ENCODE measurements around the gene HHATL.

HHATL gene

DNA sequence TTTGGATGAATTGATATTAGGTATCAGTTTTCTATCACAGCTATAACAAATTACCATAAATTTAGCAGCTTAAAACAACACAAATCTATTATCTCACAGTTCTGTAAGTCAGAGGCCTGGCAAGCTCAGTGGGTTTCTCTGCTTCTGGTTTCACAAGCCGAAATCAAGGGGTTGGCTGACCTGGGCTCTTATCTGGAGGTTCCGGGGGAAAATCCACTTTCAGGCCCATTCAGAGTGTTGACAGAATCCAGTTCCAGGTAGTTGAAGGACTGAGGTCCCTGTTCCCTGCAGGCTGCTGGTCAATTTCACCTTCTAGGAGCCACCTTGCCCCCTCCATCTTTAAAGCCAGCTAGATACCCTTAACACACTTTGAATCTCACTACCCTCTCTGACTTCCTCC lies 11.1 kb upstream of the HHATL start:
- in situ Hi-C loops (cut with MboI; ENCODE audit: low sequenced_read_pairs) = no loop called here

DNA sequence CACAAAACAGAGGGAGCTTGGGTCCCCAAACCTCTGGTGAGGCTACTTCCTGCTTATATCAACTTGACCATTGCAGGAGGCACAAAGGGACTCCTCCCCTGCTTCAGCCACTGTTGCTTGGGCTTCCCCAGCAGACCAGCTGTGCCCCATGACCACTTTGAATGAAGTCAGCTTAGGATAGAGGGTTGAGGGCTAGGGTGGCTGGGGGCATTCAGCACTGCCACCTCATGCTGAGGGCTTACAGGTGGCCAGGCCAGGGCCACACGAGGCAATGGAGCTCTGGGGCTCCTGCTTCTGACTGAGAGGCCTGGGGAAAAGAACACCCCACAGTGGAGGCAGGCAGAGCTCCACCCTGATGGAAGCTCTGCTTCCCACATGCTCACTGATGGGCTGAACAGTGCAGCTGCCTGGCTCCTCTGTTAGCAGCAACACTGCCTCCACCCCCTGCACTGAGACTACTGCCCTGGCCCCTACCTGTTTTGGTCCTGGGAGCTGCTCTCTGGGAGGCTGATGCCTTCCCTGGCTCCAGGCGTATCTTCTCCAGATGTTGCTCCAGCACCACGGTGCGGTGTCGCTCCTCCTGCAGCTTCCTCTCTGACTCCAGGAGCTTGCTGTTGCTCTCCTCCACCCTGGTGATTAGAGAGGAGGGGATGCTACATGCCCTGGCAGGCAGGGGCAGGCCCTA lies 10.2 kb upstream of the HHATL start:
- in situ Hi-C loops (cut with MboI; ENCODE audit: low sequenced_read_pairs) = no loop called here

DNA sequence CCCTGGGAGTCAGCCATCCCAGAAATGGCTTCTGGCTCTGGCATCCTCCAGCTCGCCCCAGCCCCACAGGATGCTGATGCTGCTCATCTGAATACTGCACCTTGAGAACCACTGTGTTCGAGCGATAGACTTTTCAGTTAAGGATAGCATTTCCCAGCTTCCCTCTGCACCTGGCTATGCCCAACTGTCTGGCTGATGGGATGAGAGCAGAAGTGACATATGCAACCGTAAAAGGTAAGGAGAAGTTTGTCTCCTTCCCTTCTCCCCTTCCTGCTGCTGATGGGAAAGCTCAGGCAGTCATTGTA lies 9.7 kb upstream of the HHATL start:
- in situ Hi-C loops (cut with MboI; ENCODE audit: low sequenced_read_pairs) = no loop called here

DNA sequence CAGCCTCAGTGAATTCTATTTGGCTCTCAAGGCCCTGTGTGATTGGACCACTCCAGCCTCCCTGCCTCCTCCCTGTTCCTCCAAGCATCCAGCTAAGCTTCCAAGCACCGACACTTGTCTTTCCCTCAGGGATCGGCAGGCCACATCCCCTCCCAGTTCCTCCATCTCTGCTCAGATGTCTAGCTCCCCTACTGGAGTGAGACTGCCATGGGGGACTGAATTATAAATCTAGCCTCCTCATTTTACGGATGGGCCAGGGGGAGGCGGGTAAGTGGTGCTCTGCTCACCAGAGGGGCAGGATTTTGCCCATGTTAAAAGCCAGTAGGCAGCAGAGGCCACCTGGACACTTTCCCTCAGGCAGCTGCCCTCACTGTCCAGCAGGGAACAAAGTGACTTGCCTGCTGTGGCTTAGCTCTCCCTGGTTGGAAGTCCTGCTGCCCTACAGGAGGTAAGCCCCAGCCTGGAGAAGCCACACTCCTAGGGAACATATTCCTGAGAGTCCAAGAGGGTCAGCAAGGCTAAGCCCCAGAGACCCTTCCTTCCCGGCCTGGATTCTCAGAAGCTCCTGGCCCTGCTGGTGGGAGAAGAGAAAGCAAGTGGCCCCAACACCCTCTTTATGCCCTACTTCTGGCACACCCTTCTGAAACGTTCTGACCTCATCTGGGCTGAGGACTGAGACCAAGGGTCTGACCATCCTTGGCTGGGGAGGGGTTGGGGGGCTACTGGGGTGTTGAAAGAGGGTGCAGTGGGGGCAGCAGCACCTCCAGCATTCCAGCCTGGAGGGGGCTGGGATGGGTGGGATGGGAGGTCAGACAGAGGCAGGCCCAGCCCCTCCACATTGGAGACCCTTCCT lies 9.1 kb upstream of the HHATL start:
- in situ Hi-C loops (cut with MboI; ENCODE audit: low sequenced_read_pairs) = no loop called here

DNA sequence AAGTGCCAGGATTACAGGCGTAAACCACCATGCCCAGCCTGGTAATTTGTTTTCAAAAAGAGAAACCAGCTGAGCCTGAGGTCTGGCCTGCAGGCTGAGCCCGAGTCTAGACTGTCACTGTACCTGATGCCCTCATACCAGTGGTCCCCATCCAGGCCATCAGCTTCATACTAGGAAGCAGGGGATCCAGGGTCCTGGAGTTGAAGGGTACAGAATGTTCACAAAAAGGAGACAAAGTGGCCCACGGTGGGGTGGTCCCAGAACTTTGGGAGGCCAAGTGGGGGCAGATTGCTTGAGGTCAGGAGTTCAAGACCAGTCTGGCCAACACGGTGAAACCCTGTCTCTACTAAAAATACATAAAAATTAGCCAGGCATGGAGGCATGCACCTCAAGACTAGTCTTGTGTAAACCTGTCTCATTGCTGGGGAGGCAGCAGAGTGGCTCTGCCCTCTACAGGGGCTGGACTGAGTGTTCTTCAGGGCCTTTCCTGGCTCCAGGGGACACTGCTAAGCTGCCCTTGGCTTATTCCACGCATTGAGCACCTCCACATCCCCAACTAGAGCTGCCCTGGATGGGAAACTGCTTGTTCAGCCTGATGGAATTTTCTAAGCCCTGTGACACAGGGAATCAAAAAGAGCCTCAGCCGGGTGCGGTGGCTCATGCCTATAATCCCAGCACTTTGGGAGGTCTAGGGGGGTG lies 7.9 kb upstream of the HHATL start:
- in situ Hi-C loops (cut with MboI; ENCODE audit: low sequenced_read_pairs) = no loop called here

DNA sequence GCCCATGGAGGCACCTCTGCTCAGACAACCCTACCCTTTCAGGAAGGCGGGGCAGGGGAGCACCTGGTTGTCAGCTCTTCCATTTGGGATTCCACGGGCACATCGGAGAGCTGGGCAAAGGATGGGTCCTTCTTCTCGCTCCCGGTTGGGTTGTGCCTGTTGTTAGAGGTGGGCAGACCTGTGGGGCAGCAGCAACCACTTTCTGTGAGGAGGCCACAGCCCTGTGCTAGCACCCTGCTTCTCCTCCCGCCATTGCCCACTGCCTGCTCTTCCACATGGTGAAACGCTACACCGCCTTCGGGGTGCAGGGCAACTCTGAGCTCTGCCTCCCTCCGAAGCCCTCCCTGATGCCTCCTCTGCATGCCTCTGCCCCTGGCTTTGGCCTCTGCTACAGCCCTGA lies 7.0 kb upstream of the HHATL start:
- in situ Hi-C loops (cut with MboI; ENCODE audit: low sequenced_read_pairs) = no loop called here

DNA sequence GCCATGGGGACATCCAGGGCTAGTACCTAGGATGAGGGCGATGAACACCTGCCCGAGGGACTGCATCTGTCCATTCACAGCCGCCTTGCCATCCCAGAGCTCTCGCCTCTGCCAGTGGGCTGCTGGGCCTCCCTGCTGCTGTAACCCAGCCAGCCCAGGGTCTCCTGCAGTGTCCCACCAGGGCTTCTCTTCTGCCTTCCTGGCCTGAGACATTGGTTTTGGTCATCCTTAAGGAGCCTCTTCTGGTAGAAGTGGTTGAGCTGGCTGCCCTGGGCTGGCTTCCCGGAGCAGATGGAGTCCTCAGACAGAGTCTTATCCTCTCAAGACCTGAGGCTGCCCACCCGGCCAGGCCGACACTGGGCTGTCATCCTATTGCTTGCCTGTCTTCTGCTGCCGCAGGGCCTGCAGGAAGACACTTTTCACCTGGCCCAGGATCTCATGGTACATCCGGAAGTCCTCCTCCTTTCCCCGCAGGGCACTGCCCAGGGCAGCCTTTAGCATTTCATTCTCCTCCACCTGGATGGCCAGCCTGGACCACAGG lies 6.1 kb upstream of the HHATL start:
- in situ Hi-C loops (cut with MboI; ENCODE audit: low sequenced_read_pairs) = no loop called here

DNA sequence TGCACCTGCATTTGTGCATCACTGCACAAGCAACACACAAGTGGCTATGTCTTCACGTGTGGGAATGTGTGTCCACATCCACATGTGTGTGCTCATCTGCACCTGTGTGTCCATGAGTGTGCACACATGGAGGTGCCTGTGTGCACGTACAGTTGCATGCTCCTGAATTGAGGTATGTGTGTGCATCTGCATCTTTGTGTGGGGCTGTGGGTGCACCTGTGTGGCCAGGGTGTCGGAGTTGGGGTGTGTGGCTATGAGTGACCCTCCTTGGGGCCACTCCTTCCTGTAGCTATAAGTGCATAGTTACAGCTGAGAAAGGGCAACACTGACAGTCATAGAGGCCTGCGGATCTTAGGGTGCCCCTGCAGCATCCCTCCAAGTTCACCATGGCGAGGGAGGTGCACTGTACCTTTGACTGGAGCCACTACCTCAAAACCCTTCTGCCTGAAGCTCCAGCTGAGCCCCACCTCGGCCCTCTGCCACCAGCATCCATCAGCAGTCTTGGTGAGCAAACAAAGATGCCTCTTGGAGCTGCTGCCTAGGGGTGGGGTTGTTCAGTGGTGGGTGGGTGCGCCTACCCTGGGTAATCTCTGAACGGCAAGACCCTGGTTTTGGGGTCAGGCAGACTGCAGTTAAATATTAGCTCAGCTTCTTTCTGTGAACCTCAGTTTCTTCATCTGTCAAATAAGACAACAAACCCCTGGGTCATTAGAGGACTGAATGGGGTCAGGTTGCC lies 5.2 kb upstream of the HHATL start:
- in situ Hi-C loops (cut with MboI; ENCODE audit: low sequenced_read_pairs) = no loop called here

DNA sequence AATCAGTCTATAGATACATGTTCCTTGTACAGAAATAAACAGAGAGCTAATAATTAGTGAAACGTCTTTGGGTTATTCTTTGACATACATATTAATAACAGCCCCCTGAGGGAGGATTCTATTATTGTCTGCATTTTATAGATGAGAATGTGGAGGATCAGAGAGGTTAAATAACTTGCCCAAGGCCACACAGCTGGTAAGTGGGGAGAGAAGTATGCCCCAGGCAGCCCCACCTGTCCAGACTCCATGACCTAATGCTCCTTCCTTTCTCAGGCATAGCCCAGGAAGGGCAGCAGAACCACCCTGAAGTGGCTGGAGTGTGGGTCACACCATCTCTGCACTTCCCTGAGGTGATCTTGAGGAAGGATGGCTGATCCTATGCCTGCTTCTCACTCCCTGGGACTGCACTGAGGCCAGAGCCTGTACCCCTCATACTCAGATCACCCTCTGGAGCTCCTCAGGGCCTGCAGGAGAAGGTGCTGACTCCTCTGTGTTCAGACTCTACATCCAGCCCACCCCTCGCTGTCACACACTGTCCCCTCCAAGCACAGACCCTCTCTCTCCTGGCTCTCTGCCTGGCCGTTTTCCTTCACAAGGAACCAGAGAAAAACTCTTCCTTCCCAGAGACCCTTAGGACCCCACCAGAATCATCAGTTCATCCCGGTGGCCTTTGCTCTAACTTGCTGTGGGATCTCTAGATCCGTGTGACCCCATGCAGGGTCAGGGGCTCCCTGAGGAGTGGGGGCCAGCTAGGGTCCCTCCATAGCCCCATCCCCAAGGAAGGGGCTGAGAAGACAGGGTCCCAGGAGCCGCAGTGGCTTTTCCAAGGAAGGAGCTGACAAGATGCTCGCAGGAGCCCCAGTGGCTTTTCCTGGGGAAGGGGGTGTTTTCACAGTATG lies 4.4 kb upstream of the HHATL start:
- in situ Hi-C loops (cut with MboI; ENCODE audit: low sequenced_read_pairs) = no loop called here

DNA sequence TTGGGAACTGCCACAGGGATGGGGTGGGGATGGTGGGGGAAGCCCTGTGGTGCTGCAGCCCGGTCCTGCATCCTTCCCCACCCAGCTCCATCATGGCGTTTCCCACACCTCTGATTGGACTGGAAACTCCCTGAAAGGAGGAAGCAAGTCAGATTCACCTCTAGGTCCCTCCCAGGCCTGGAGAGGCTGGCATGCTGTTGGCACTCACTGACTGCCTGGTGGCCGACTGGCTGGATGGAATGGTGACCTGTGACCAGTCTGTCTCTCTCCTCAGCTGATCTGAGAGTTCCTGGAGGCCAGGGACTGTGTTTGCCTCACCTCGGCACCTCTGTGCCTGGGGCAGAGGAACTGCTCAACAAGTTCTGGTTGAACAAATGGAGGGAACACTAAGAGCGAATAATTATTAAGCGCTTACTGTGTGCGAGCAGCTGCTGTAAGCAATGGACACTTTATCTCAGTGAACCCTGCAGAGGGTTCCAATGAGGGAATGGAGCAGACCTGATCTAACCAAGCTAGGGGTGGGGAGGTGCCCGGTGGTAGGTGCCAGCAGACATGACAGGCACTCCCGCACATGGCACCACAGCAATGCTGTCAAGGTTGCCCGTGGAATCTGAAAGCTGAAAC lies 3.5 kb upstream of the HHATL start:
- in situ Hi-C loops (cut with MboI; ENCODE audit: low sequenced_read_pairs) = no loop called here

DNA sequence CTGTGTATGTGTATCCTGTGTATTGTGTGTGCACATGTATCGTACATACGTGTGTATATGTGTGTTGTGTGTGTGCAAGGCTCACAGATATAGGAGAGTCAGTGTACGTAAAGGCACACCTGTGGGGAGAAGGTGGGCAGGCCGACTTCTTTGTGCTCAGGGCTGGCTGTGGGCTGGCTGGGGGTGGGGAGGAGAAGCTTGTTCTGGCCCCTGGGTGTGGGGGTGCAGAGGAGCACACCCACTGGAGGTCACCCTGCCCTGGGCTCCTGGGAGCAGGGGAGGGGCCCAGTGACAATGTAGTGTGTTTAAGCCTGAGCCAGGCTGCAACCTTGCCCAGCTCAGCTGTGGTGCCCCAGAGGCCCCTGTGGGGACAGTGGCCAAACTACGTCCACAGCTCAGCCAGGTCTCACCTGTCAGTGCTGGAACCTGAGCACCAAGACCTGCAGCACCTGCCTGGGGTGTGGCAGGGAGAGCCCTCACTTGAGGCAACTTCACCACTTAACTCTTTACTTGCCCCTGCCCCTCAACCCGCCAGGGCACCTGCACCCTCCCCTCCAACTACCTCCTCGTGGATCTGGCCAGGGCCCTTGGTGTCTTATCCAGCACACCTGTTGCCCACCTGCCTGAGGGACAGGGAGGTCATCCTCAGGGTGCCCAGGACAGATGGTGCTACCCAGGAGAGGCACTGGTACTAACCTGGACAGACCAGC lies 2.6 kb upstream of the HHATL start:
- in situ Hi-C loops (cut with MboI; ENCODE audit: low sequenced_read_pairs) = no loop called here

DNA sequence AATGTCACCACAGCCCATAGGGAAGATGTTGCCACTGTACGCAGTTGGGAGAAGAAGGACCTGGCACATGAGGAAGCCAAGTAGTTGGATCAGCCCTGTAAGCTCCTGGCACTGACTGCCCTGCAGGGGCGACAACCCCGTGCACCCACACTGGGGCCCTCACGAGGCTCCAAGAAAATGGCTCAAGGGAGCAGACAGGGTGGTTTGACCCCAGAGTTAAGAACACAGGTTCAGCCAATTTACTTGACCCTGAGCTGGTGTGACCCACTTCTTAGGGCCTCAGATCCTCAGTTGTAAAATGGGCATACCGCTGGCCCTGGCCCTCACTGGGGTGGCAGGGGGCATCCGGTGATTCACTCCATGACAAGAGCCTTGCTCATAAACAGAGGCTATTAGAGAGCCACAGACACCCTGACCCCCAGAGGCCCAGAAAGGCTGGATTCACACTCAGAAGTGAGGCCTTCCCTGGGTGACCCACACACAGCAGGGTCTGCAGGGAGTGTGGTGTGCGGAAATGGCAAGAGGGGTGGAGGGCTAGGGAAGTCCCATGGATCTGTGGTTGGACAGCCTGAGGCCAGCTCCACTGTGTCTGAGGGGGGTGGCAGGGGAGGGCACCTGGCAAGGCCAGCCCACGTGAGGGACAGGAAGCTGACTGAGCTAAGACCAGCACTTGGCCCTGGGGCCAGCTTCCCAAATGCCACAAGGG lies 1.7 kb upstream of the HHATL start:
- in situ Hi-C loops (cut with MboI; ENCODE audit: low sequenced_read_pairs) = no loop called here

DNA sequence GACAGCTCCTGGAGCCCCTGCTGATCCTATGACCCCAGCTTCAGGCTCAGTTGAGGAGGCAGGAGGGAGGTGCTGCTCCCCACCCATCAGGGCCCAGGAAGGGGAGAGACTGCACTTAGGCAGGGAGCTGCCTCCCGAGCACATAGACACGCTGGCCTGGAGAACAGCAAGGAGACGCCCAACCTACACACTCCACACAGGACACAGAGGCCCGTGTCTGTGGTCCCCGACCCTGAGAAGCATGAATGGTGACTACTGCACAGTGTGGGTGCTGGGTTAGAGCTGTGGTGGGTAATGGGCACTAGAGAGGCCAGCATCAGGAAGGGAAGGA lies 1.1 kb upstream of the HHATL start:
- in situ Hi-C loops (cut with MboI; ENCODE audit: low sequenced_read_pairs) = no loop called here

DNA sequence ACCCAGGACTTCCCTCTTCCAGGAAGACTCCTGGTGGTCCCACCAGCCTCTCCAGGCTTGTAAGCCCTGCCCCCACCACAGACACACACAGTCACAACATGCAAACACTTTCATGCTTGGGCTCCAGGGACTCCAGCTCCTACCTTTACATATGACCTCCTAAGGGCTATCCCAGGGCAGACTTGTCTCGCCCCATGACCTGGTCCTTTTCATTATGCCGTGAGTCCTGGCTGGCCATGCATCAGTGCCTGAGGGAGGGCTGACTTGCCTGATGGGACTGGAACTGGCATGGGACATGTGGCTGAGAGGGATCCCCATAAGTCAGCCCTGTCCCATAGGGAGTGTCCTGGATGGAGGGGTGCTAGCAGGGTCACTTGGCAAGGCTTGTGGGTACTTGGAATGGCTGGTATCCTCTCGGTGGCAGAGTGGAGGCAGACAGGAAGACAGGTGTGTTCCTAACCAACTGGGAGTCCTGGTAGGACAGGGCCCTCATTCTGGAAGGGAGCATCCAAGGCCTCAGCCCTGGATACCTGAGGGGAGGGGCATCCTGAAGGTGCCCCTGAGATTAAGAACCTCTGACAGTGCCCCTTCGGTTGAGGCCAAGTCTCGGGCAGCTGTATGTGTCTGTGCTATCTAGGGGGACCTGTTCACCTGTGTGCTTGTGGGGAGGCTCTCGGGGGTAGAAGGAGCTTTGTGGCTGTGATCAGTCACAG lies 540 bp upstream of the HHATL start:
- in situ Hi-C loops (cut with MboI; ENCODE audit: low sequenced_read_pairs) = no loop called here

DNA sequence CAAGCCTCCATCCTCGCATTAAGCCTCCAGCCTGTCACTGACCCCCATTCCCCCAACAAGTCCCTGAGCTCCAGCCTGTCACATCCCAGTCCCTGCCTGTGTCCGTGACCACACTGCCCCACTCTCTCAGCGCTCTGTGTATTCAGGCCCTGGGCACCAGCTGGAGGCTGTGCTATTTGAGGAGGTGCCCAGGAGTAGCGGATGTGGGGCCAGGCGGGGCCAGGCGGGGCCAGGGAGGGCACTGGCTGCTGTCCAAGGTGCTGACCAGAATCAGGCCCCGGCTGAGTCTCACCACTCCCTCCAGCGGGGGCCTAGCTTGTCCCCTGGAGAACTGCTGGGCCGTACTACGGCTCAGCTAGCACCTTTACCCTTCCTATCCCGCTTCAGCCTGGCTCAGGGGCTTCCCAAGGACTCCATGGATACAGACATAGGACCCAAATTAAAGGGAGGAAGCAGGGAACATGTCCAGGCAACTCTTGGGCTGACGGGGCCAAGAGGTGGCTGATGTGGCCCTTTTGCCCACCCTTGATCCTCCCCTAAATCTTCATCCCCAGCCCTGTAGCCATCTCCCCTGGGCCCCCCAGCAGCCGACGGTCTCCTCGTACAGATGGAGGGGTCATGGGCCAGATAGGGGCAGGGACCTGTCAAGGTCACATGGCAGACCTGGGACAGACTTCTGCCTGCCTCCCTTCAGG lies 1.1 kb downstream of the HHATL start:
- in situ Hi-C loops (cut with MboI; ENCODE audit: low sequenced_read_pairs) = no loop called here

DNA sequence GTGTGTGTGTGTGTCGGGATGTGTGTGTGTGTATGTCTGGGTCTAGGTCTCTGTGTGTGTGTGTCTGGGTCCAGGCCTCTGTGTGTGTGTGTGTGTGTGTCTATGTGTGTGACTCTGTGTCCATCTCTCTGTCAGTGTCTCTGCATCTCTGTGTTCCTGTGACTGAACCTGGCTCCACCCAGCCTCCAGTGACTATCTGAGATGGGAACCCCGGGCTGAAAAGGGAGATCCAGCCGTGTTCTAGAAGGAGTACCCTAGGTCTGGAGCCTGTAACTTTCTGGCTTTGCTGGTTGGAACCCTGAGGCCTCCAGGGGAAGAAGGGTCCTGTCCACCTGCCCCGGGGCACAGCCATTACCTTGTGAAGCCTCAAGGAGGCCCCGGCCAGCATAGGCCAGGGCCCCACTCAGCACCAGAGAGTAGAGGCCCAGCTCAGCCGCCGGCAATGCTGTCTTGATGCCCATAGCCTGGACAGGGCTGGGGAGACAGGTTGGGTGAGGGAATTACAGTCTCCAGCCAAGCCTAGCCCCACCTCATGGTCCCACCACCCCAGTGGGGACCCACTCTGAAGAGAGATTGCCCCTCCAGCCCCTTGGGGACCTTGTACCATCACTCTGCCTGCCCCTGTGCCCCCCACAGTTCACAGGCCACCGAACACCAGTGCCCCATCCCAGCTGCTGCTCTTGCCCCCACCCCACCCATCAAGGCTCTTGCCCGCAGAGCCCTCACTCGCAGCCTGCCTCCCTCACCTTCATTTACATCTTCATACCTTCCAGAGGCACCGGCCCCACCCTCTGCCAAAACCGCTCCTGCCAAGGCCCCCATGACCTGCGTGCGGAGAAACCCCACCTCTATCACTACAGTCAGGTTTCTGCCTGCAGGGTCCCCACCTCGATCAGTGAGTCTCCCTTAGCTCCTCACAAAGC lies 2.0 kb downstream of the HHATL start:
- in situ Hi-C loops (cut with MboI; ENCODE audit: low sequenced_read_pairs) = no loop called here

Data from HL-60/S4 treated with retinoic acid at 250 ng/mL for 4 days and 3 days (cell line).